ENCODE results near the gene GLIPR1L1.

DNA sequence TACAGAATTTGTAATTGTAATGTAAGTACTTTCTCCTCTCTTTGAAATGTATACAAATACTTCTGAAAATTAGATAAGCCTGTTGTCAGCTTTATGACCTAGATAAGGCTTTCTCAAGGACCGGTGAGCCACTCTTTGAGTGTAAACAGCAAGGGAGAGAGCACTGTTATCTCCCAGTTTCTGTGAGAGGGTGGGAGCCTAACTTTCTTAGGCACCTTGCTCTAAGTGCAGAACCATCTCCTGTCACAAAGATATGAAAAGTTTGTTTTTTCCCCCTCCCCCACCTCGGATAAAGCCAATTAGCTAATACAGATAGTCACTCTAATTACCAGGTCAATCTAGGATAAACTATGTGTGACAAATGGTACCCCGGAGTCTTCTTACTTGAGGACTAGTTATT is 40.1 kb upstream of the GLIPR1L1 start:
- TF ChIP-seq, protein P1, sequence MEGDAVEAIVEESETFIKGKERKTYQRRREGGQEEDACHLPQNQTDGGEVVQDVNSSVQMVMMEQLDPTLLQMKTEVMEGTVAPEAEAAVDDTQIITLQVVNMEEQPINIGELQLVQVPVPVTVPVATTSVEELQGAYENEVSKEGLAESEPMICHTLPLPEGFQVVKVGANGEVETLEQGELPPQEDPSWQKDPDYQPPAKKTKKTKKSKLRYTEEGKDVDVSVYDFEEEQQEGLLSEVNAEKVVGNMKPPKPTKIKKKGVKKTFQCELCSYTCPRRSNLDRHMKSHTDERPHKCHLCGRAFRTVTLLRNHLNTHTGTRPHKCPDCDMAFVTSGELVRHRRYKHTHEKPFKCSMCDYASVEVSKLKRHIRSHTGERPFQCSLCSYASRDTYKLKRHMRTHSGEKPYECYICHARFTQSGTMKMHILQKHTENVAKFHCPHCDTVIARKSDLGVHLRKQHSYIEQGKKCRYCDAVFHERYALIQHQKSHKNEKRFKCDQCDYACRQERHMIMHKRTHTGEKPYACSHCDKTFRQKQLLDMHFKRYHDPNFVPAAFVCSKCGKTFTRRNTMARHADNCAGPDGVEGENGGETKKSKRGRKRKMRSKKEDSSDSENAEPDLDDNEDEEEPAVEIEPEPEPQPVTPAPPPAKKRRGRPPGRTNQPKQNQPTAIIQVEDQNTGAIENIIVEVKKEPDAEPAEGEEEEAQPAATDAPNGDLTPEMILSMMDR (IDR thresholded peaks at IDR 0.05) = no peak
- no peak for TF ChIP-seq ZFX (IDR thresholded peaks at IDR 0.05; ENCODE audit: borderline replicate concordance)

Measured in 22Rv1 (cell line).